WTC11 (cell line): ENCODE data around the gene ABRAXAS1. TPM values are rescaled to one million over a fixed set of nuclear protein-coding genes. Genes with fewer than 3 reads are reported as not detected.

ENCODE experiments used
- ATAC-seq: fragments of 200-7000 bp; cut with Tn5 transposase; 2 replicates; pipeline ENCODE4 v1.10.0; 2021; ENCODE audit warnings: mild to moderate bottlenecking, moderate library complexity
- CTCF ChIA-PET: fragments of 300-600 bp; sonication (Branson Sonifier 250); formaldehyde crosslinking; loops from one replicate; lab custom pipeline; 2021; ENCODE audit warnings: antibody characterized with exemption; lab: Charles Lee
- POLR2A ChIA-PET: fragments of 350-600 bp; sonication (Branson Sonifier 250); formaldehyde crosslinking; loops from one replicate; lab custom pipeline; 2021; ENCODE audit warnings: antibody characterized with exemption; lab: Charles Lee
- DNase-seq: peaks from one replicate; pipeline ENCODE4 v3.0.0; 2021; ENCODE audit warnings: low spot score
- H3K27ac Mint-ChIP-seq: 2 replicates; pipeline ENCODE4 v1.8.0; 2021; ENCODE audit warnings: mixed read lengths
- H3K27me3 Mint-ChIP-seq: 2 replicates; pipeline ENCODE4 v1.8.0; 2021; ENCODE audit warnings: low read depth, mild to moderate bottlenecking, moderate library complexity, mixed read lengths
- H3K36me3 Mint-ChIP-seq: 2 replicates; pipeline ENCODE4 v1.8.0; 2021; ENCODE audit warnings: mixed read lengths
- H3K4me1 Mint-ChIP-seq: 2 replicates; pipeline ENCODE4 v1.8.0; 2022; ENCODE audit warnings: mixed read lengths
- H3K4me3 Mint-ChIP-seq: 2 replicates; pipeline ENCODE4 v1.8.0; 2021; ENCODE audit warnings: mild to moderate bottlenecking, moderate library complexity, mixed read lengths
- H3K9me3 Mint-ChIP-seq: 2 replicates; pipeline ENCODE4 v1.8.0; 2021; ENCODE audit warnings: mixed read lengths
- ATF1 ChIP-seq: sonication (generic); formaldehyde crosslinking; IDR thresholded peaks from 2 replicates; pipeline ENCODE4 v1.8.1; 2023; ENCODE audit warnings: mild to moderate bottlenecking, moderate library complexity, missing genetic modification reagents
- CREM ChIP-seq: sonication (generic); formaldehyde crosslinking; IDR thresholded peaks from 2 replicates; pipeline ENCODE4 v1.8.1; 2022; ENCODE audit warnings: mild to moderate bottlenecking, missing genetic modification reagents, moderate library complexity
- EMX1 ChIP-seq: fragments of 250-450 bp; sonication (Bioruptor Pico); IDR thresholded peaks from 2 replicates; pipeline ENCODE4 v1.8.0; 2021; ENCODE audit warnings: mild to moderate bottlenecking
- ESRRA ChIP-seq: sonication (generic); formaldehyde crosslinking; IDR thresholded peaks from 2 replicates; pipeline ENCODE4 v1.8.1; 2022; ENCODE audit warnings: mild to moderate bottlenecking, missing genetic modification reagents, borderline replicate concordance
- ETV6 ChIP-seq: sonication (generic); formaldehyde crosslinking; IDR thresholded peaks from 2 replicates; pipeline ENCODE4 v1.8.1; 2022; ENCODE audit warnings: mild to moderate bottlenecking, missing genetic modification reagents
- FOXK1 ChIP-seq: sonication (generic); formaldehyde crosslinking; IDR thresholded peaks from 2 replicates; pipeline ENCODE4 v1.8.0; 2022; ENCODE audit warnings: mild to moderate bottlenecking, moderate library complexity, missing genetic modification reagents
- FOXP1 ChIP-seq: sonication (generic); formaldehyde crosslinking; IDR thresholded peaks from 2 replicates; pipeline ENCODE4 v1.8.0; 2022; ENCODE audit warnings: missing genetic modification reagents, mild to moderate bottlenecking, moderate library complexity, borderline replicate concordance
- GABPB1 ChIP-seq: sonication (generic); formaldehyde crosslinking; IDR thresholded peaks from 2 replicates; pipeline ENCODE4 v1.8.1; 2023; ENCODE audit warnings: mild to moderate bottlenecking, missing genetic modification reagents
- JUN ChIP-seq: sonication (generic); formaldehyde crosslinking; IDR thresholded peaks from 2 replicates; pipeline ENCODE4 v1.8.0; 2023; ENCODE audit warnings: mild to moderate bottlenecking, missing genetic modification reagents
- NFATC4 ChIP-seq: fragments of 250-450 bp; sonication (Bioruptor Pico); IDR thresholded peaks from 2 replicates; pipeline ENCODE4 v1.9.0; 2021; ENCODE audit warnings: mild to moderate bottlenecking
- NFYB ChIP-seq: sonication (generic); formaldehyde crosslinking; conservative IDR thresholded peaks from 2 replicates; pipeline ENCODE4 v1.8.0; 2022; ENCODE audit warnings: low read depth, missing genetic modification reagents
- NR1H2 ChIP-seq: sonication (generic); formaldehyde crosslinking; IDR thresholded peaks from 2 replicates; pipeline ENCODE4 v1.9.0; 2021; ENCODE audit warnings: mild to moderate bottlenecking, moderate library complexity, missing genetic modification reagents
- OVOL2 ChIP-seq: fragments of 250-450 bp; sonication (Bioruptor Pico); IDR thresholded peaks from 2 replicates; pipeline ENCODE4 v1.9.0; 2021; ENCODE audit warnings: mild to moderate bottlenecking, borderline replicate concordance
- SP1 ChIP-seq: sonication (generic); formaldehyde crosslinking; conservative IDR thresholded peaks from 2 replicates; pipeline ENCODE4 v1.8.1; 2022; ENCODE audit warnings: missing genetic modification reagents
- TEAD1 ChIP-seq: sonication (generic); formaldehyde crosslinking; IDR thresholded peaks from 2 replicates; pipeline ENCODE4 v1.8.0; 2022; ENCODE audit warnings: mild to moderate bottlenecking, missing genetic modification reagents
- ZNF121 ChIP-seq: sonication (generic); formaldehyde crosslinking; IDR thresholded peaks from 2 replicates; pipeline ENCODE4 v1.8.0; 2023; ENCODE audit warnings: missing genetic modification reagents
- ZNF219 ChIP-seq: sonication (generic); formaldehyde crosslinking; IDR thresholded peaks from 2 replicates; pipeline ENCODE4 v1.8.0; 2023; ENCODE audit warnings: missing genetic modification reagents, mild to moderate bottlenecking, borderline replicate concordance
- ZNF232 ChIP-seq: sonication (generic); formaldehyde crosslinking; IDR thresholded peaks from 2 replicates; pipeline ENCODE4 v1.8.0; 2022; ENCODE audit warnings: mild to moderate bottlenecking, missing genetic modification reagents
- ZNF423 ChIP-seq: fragments of 250-450 bp; sonication (Bioruptor Pico); IDR thresholded peaks from 2 replicates; pipeline ENCODE4 v2.1.2; 2022; ENCODE audit warnings: mild to moderate bottlenecking, moderate library complexity
- total RNA-seq: library from RNA; stranded (reverse); gene quantifications from 3 replicates; pipeline ENCODE4 v1.2.3, GENCODE V29; 2021
- TF ChIP-seq, protein P1 (sequence below): sonication (generic); formaldehyde crosslinking; IDR thresholded peaks from 2 replicates; pipeline ENCODE4 v1.8.0; 2022; ENCODE audit warnings: missing genetic modification reagents
- TF ChIP-seq, protein P2 (sequence below): sonication (generic); formaldehyde crosslinking; IDR thresholded peaks from 2 replicates; pipeline ENCODE4 v1.8.0; 2022; ENCODE audit warnings: mild to moderate bottlenecking, missing genetic modification reagents
- TF ChIP-seq, protein P3 (sequence below): sonication (generic); formaldehyde crosslinking; IDR thresholded peaks from 2 replicates; pipeline ENCODE4 v1.8.0; 2023; ENCODE audit warnings: missing genetic modification reagents
- TF ChIP-seq, protein P4 (sequence below): fragments of 250-450 bp; sonication (Bioruptor Pico); IDR thresholded peaks from 2 replicates; pipeline ENCODE4 v1.9.0; 2021; ENCODE audit warnings: moderate library complexity, mild to moderate bottlenecking, inconsistent platforms, borderline replicate concordance
- TF ChIP-seq, protein P5 (sequence below): sonication (generic); formaldehyde crosslinking; IDR thresholded peaks from 2 replicates; pipeline ENCODE4 v1.8.1; 2023; ENCODE audit warnings: mild to moderate bottlenecking, missing genetic modification reagents
- TF ChIP-seq, protein P6 (sequence below): sonication (generic); formaldehyde crosslinking; IDR thresholded peaks from 2 replicates; pipeline ENCODE4 v1.8.1; 2022; ENCODE audit warnings: mild to moderate bottlenecking, moderate library complexity, missing genetic modification reagents
- TF ChIP-seq, protein P7 (sequence below): sonication (generic); formaldehyde crosslinking; IDR thresholded peaks from 2 replicates; pipeline ENCODE4 v1.8.1; 2023; ENCODE audit warnings: mild to moderate bottlenecking, missing genetic modification reagents, moderate library complexity

Gene ABRAXAS1
- total RNA-seq, 1 experiment from 2014 or later = 26.3 TPM

DNA sequence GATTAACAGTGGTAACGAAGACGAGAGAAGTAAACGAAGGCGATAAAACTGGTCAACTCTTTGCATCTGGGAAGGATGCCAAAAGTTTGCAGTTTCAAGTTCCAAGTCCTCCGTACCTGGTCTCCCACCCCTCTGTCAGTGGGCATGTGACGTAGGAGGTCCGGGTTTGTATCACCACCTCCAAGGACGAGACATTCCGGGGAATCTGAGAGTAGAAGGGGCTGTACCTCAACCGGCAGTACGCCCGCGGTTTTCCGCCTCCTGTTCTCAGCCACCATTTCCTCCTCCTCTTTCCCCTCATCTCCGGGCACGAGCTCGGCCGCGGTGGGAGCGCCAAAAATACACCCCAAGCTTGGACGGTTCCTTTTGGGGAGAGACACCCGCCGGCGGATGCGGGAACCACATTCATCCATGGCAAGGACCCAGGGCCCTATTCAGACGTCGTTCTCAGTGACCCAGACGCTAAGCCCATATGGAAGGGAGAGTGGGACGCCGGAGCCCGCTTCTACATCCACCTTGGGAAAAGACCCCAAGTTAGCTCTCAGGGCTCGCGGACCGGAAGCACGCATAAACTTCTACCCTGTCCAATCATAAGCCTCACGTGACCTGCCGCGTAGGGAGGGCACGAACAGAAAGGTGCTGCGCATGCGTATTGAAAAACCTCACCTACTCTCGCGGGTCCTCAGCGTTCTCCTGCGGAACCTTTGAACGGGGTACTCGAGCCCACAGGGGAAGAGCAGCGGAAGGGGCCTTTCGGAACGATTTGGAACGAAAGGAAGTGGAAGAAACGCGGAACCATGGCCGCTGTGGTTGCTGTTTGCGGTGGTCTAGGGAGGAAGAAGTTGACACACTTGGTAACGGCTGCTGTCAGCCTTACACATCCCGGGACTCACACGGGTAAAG lies 29.4 kb downstream of the ABRAXAS1 start, which contains the start of the genes HELQ and MRPS18C:
Gene HELQ (minus strand): TSS at position 543 of the 903 bp plus-strand sequence. CDS start 130 bp downstream, at position 413.
Gene MRPS18C (plus strand): TSS at position 778 of the 903 bp plus-strand sequence. CDS start 20 bp downstream, at position 798.
- Mint-ChIP-seq H3K27me3 (no peaks in the 10 kb centered on the region), H3K27ac (peak within 1 kb of the TSS; percentile 99), H3K9me3 (no peaks in the 10 kb centered on the region), H3K4me3 (peak within 1 kb of the TSS; percentile 98), H3K4me1 (peaks cover 11% of the 10 kb centered on the region), H3K36me3 (peaks cover 31% of the 10 kb centered on the region)
- DNase-seq (peak; percentile 89), ATAC-seq (peak; percentile 97)
- POLR2A ChIA-PET = interaction anchor here (1.2 kb wide), 1 partner anchor 93 kb away, joined by 6 read pairs; no protein-coding TSS in a partner anchor
- CTCF ChIA-PET = interaction anchor here (0.6 to 1.2 kb wide), 4 partner anchors 93 to 345 kb away, joined by 3 to 5 read pairs (median 3); partner anchors contain the start of gene COQ2
- TF ChIP-seq, protein P1, sequence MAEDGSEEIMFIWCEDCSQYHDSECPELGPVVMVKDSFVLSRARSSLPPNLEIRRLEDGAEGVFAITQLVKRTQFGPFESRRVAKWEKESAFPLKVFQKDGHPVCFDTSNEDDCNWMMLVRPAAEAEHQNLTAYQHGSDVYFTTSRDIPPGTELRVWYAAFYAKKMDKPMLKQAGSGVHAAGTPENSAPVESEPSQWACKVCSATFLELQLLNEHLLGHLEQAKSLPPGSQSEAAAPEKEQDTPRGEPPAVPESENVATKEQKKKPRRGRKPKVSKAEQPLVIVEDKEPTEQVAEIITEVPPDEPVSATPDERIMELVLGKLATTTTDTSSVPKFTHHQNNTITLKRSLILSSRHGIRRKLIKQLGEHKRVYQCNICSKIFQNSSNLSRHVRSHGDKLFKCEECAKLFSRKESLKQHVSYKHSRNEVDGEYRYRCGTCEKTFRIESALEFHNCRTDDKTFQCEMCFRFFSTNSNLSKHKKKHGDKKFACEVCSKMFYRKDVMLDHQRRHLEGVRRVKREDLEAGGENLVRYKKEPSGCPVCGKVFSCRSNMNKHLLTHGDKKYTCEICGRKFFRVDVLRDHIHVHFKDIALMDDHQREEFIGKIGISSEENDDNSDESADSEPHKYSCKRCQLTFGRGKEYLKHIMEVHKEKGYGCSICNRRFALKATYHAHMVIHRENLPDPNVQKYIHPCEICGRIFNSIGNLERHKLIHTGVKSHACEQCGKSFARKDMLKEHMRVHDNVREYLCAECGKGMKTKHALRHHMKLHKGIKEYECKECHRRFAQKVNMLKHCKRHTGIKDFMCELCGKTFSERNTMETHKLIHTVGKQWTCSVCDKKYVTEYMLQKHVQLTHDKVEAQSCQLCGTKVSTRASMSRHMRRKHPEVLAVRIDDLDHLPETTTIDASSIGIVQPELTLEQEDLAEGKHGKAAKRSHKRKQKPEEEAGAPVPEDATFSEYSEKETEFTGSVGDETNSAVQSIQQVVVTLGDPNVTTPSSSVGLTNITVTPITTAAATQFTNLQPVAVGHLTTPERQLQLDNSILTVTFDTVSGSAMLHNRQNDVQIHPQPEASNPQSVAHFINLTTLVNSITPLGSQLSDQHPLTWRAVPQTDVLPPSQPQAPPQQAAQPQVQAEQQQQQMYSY (CRISPR knock-in tag) = no peak
- no peak for TF ChIP-seq NFATC4 (CRISPR knock-in tag)
- TF ChIP-seq, protein P2, sequence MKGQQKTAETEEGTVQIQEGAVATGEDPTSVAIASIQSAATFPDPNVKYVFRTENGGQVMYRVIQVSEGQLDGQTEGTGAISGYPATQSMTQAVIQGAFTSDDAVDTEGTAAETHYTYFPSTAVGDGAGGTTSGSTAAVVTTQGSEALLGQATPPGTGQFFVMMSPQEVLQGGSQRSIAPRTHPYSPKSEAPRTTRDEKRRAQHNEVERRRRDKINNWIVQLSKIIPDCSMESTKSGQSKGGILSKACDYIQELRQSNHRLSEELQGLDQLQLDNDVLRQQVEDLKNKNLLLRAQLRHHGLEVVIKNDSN (CRISPR knock-in tag) = peak; percentile 99
- peak; percentile 91; the same call in 1 of the 2 replicates for TF ChIP-seq TEAD1 (CRISPR knock-in tag)
- TF ChIP-seq FOXP1 = peak; percentile 82
- TF ChIP-seq ZNF423 (CRISPR knock-in tag) = no peak
- TF ChIP-seq JUN = no peak
- TF ChIP-seq, protein P3, sequence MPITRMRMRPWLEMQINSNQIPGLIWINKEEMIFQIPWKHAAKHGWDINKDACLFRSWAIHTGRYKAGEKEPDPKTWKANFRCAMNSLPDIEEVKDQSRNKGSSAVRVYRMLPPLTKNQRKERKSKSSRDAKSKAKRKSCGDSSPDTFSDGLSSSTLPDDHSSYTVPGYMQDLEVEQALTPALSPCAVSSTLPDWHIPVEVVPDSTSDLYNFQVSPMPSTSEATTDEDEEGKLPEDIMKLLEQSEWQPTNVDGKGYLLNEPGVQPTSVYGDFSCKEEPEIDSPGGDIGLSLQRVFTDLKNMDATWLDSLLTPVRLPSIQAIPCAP = peak; percentile 80; the same call in 1 of the 2 replicates
- no peak for TF ChIP-seq EMX1 (CRISPR knock-in tag)
- peak; percentile 90 for TF ChIP-seq ETV6 (CRISPR knock-in tag)
- peak; percentile 89 for TF ChIP-seq SP1
- no peak for TF ChIP-seq ZNF121 (CRISPR knock-in tag)
- TF ChIP-seq FOXK1 (CRISPR knock-in tag) = peak; percentile 93
- TF ChIP-seq, protein P4, sequence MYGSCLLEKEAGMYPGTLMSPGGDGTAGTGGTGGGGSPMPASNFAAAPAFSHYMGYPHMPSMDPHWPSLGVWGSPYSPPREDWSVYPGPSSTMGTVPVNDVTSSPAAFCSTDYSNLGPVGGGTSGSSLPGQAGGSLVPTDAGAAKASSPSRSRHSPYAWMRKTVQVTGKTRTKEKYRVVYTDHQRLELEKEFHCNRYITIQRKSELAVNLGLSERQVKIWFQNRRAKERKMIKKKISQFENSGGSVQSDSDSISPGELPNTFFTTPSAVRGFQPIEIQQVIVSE (CRISPR knock-in tag) = no peak
- peak; percentile 11; the same call in 1 of the 2 replicates for TF ChIP-seq ESRRA
- TF ChIP-seq CREM = peak; percentile 76
- TF ChIP-seq, protein P5, sequence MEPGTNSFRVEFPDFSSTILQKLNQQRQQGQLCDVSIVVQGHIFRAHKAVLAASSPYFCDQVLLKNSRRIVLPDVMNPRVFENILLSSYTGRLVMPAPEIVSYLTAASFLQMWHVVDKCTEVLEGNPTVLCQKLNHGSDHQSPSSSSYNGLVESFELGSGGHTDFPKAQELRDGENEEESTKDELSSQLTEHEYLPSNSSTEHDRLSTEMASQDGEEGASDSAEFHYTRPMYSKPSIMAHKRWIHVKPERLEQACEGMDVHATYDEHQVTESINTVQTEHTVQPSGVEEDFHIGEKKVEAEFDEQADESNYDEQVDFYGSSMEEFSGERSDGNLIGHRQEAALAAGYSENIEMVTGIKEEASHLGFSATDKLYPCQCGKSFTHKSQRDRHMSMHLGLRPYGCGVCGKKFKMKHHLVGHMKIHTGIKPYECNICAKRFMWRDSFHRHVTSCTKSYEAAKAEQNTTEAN (CRISPR knock-in tag) = peak; percentile 85
- TF ChIP-seq ZNF232 = peak; percentile 84; the same call in 1 of the 2 replicates
- TF ChIP-seq ATF1 (CRISPR knock-in tag) = no peak
- TF ChIP-seq, protein P6, sequence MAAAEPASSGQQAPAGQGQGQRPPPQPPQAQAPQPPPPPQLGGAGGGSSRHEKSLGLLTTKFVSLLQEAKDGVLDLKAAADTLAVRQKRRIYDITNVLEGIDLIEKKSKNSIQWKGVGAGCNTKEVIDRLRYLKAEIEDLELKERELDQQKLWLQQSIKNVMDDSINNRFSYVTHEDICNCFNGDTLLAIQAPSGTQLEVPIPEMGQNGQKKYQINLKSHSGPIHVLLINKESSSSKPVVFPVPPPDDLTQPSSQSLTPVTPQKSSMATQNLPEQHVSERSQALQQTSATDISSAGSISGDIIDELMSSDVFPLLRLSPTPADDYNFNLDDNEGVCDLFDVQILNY (CRISPR knock-in tag) = 0 out of 2 replicates have a peak, but pooled peaks have one; percentile 63
- TF ChIP-seq, protein P7, sequence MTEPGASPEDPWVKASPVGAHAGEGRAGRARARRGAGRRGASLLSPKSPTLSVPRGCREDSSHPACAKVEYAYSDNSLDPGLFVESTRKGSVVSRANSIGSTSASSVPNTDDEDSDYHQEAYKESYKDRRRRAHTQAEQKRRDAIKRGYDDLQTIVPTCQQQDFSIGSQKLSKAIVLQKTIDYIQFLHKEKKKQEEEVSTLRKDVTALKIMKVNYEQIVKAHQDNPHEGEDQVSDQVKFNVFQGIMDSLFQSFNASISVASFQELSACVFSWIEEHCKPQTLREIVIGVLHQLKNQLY (CRISPR knock-in tag) = no peak
- no peak for TF ChIP-seq NR1H2 (CRISPR knock-in tag)
- TF ChIP-seq GABPB1 = peak; percentile 83
- TF ChIP-seq ZNF219 = no peak
- TF ChIP-seq OVOL2 (CRISPR knock-in tag) = no peak
- peak; percentile 47; the same call in 1 of the 2 replicates for TF ChIP-seq NFYB (CRISPR knock-in tag)
